ENCODE results near the gene GLOD5. TPM values are rescaled to one million over a fixed set of nuclear protein-coding genes. Genes with fewer than 3 reads are reported as not detected.

Gene GLOD5
- total RNA-seq, 2 experiments from 2014 or later: not detected

GRCh38 chrX:48719958-48720357, 41.6 kb upstream of the GLOD5 start:
- CTCF ChIA-PET: no interaction called here
- Histone ChIP-seq H3K27ac (ENCODE audit: low read depth in 1 of 2, low read length in 2 of 2) (peak overlapping the region in 1 of 2 donors; percentile 23), H3K36me3 (ENCODE audit: insufficient read depth, low read length) (no peaks in the 10 kb centered on the region), H3K9me3 (ENCODE audit: control insufficient read depth in 1 of 2, insufficient read depth in 1 of 2, low read length in 2 of 2) (no peaks in the 10 kb centered on the region), H3K4me1 (ENCODE audit: insufficient read depth, low read length) (peaks cover 52% of the 10 kb centered on the region), H3K4me3 (ENCODE audit: low read length) (no peak overlapping the region), H3K27me3 (ENCODE audit: control insufficient read depth in 1 of 2, insufficient read depth in 2 of 2, low read length in 2 of 2) (no peaks in the 10 kb centered on the region)
- POLR2A ChIA-PET: interaction anchor here (1.4 kb wide), 1 partner anchor 17 kb away, joined by 6 read pairs; no protein-coding TSS in a partner anchor
- peaks cover 41% of the 10 kb centered on the region for H3K4me1 Mint-ChIP-seq (ENCODE audit: low read depth)
- H3K36me3 Mint-ChIP-seq (ENCODE audit: low read depth): no peaks in the 10 kb centered on the region
- DNase-seq (peak in 1 of 14 experiments; percentile 46), ATAC-seq (ENCODE audit: poor library complexity) (no peak)
- H3K9me3 Mint-ChIP-seq: no peaks in the 10 kb centered on the region
- no peak overlapping the region for H3K27ac Mint-ChIP-seq
- H3K27me3 Mint-ChIP-seq: no peaks in the 10 kb centered on the region
- no peak overlapping the region for H3K4me3 Mint-ChIP-seq
- TF ChIP-seq CTCF (IDR thresholded peaks at IDR 0.05): no peak
- intact Hi-C loops (cut with DNase I, micrococcal nuclease): no loop called here

- no peak overlapping the region for H3K27ac Mint-ChIP-seq
- intact Hi-C loops (cut with DNase I, micrococcal nuclease): no loop called here
These were observed 40.8 kb upstream of the GLOD5 start for GRCh38 chrX:48720577-48721250.

GRCh38 chrX:48721916-48722315, 39.6 kb upstream of the GLOD5 start:
- intact Hi-C loops (cut with DNase I, micrococcal nuclease): no loop called here
- H3K4me1 ChIP-seq (ENCODE audit: insufficient read depth, low read length): peaks cover 48% of the 10 kb centered on the region

More at GRCh38 chrX:48720577-48721250, 40.8 kb upstream of the GLOD5 start:
- no peaks in the 10 kb centered on the region for H3K9me3 ChIP-seq (ENCODE audit: control insufficient read depth in 1 of 2, insufficient read depth in 1 of 2, low read length in 2 of 2)
- ATAC-seq (ENCODE audit: poor library complexity) (peak; percentile 50), DNase-seq (peak in 3 of 14 experiments; percentile 13 to 60 (median 31))
- H3K4me3 Mint-ChIP-seq: no peak overlapping the region
- H3K27me3 Mint-ChIP-seq: no peaks in the 10 kb centered on the region
- H3K36me3 Mint-ChIP-seq (ENCODE audit: low read depth): no peaks in the 10 kb centered on the region
- POLR2A ChIA-PET: interaction anchor here (1.2 to 1.4 kb wide), 2 partner anchors 17 to 237 kb away, joined by 3 to 6 read pairs; no protein-coding TSS in a partner anchor
- no peaks in the 10 kb centered on the region for H3K27me3 ChIP-seq (ENCODE audit: control insufficient read depth in 1 of 2, insufficient read depth in 2 of 2, low read length in 2 of 2)
- TF ChIP-seq CTCF (IDR thresholded peaks at IDR 0.05): no peak
- no peaks in the 10 kb centered on the region for H3K9me3 Mint-ChIP-seq
- H3K4me1 ChIP-seq (ENCODE audit: insufficient read depth, low read length): peaks cover 52% of the 10 kb centered on the region
- H3K36me3 ChIP-seq (ENCODE audit: insufficient read depth, low read length): no peaks in the 10 kb centered on the region
- peak overlapping the region in 1 of 2 donors; percentile 23 for H3K27ac ChIP-seq (ENCODE audit: low read depth in 1 of 2, low read length in 2 of 2)
- no peak overlapping the region for H3K4me3 ChIP-seq (ENCODE audit: low read length)
- peaks cover 41% of the 10 kb centered on the region for H3K4me1 Mint-ChIP-seq (ENCODE audit: low read depth)
- CTCF ChIA-PET: no interaction called here

More at GRCh38 chrX:48721916-48722315, 39.6 kb upstream of the GLOD5 start:
- no peaks in the 10 kb centered on the region for H3K9me3 Mint-ChIP-seq
- H3K27ac Mint-ChIP-seq: no peak overlapping the region
- peaks cover 41% of the 10 kb centered on the region for H3K4me1 Mint-ChIP-seq (ENCODE audit: low read depth)
- ChIA-PET POLR2A (no interaction called here), CTCF (no interaction called here)
- peaks cover 0 to under 1% of the 10 kb centered on the region in 2 experiments for H3K9me3 ChIP-seq (ENCODE audit: control insufficient read depth in 1 of 2, insufficient read depth in 1 of 2, low read length in 2 of 2)
- no peak overlapping the region for H3K4me3 ChIP-seq (ENCODE audit: low read length)
- H3K27me3 Mint-ChIP-seq: no peaks in the 10 kb centered on the region
- no peak for TF ChIP-seq CTCF (IDR thresholded peaks at IDR 0.05)
- no peaks in the 10 kb centered on the region for H3K36me3 ChIP-seq (ENCODE audit: insufficient read depth, low read length)
- DNase-seq (no peak), ATAC-seq (ENCODE audit: poor library complexity) (no peak)
- H3K36me3 Mint-ChIP-seq (ENCODE audit: low read depth): peaks cover 5% of the 10 kb centered on the region
- no peak overlapping the region for H3K4me3 Mint-ChIP-seq
- no peak overlapping the region for H3K27ac ChIP-seq (ENCODE audit: low read depth in 1 of 2, low read length in 2 of 2)
- no peaks in the 10 kb centered on the region for H3K27me3 ChIP-seq (ENCODE audit: control insufficient read depth in 1 of 2, insufficient read depth in 2 of 2, low read length in 2 of 2)

Measured in CD4-positive, alpha-beta T cell (primary cell).